ENCODE results near the gene SNX22.

The SNX22 gene

GRCh38 chr15:64136347-64136746 lies 15.2 kb upstream of the SNX22 start:
- DNase-seq: no peak

DNA sequence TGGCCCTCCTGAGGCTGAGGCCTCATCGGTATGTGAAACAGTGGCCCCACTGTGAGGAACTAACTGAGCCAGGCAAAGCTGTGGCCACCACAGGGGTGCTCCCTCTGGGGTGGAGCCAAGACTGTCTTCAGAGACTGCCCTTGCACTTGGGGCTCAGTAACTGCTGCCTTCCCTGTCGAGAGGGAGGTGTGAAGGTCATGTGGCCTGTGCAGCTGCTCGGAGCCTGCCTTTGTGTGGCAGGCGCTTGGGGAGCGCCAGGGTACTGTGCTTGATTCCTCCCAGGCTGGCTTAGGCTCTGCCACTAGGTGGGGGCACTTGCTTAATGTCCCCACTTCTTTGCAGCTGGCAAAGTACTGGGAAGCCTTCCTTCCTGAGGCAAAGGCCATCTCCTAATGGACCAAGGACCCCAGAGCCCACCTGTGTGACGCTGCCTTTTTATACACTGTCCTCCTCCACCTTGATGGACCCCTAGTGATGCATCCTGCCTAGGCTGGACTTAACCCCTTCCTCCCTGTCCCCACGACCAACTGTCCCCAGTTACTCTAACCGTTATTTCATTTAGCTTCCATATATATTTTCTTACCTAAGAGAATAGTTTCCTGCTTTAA lies 14.2 kb upstream of the SNX22 start:
- no peak for DNase-seq

- DNase-seq: no peak
These were observed 13.1 kb upstream of the SNX22 start for GRCh38 chr15:64138331-64138941.

DNA sequence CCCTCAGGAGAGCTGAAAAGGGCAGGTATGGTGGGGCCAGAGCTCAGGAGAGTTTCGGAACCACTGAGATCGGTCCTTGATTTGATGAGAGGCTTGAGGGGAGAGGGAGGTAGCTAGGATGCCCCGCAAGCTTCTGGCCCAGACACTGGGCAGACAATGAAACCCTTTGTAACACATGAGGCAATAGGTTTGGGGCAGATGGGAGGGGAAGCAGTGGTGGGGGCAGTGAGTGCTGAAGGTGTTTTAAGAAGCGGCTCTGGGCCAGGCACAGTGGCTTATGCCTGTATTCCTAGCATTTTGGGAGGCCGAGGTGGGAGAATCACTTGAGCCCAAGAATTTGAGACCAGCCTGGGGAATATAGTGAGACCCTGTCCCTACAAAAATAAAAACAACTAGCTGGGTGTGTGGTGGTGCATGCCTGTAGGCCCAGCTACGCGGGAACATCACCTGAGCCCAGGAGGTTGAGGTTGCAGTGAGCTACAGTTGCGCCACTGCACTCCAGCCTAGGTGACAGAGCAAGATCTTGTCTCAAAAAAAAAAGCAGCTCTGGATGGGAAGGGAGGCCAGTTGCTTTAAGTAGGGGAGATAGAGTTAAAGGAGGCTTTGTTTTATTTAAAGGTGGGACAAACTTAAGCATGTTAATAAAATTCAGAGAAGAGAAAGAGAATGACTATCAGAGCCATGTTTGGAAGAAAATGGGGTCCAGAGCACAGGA lies 9.6 kb upstream of the SNX22 start:
- no peak for DNase-seq

GRCh38 chr15:64143276-64143675 lies 8.3 kb upstream of the SNX22 start:
- DNase-seq: no peak

- no peak for DNase-seq
These were observed 7.4 kb upstream of the SNX22 start for GRCh38 chr15:64144192-64144564.

- no peak for DNase-seq
These were observed 6.8 kb upstream of the SNX22 start for GRCh38 chr15:64144565-64145281.

DNA sequence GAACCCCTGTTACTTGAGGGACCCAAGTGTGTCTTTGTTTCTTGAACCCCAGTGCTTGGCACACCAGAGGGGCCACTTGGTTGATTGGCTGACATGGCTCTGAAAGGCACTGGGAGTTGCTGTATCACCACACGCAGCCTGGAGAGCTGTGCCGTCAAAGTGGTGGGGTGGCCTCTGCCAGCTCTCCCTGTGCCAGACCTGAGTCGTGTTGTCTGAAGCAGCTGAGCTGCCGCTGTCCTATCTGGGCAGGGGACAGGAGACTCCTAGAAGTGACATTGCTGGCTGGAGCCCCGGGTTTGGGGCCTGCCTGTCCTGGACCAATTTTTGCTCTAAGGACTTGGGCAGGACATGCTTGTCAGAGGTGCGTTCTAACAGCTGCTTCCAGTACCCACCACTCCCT lies 5.5 kb upstream of the SNX22 start:
- DNase-seq: no peak

DNA sequence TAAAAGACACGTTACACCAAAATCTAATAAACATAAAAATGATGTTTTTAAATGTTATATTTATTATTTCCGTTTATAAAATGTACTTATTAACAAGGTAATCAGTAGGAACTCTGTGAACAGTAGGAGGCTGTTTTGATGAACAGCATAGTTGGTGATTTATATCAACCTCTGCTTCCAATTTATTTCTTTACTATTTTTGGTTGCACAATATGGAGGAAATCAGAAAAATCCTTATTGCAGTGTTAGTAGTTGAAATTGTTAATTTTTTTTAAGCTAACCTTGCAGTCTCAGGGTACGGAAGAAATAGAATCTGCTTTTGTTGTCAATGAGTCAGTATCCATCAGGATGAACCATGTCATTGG lies 5.0 kb upstream of the SNX22 start:
- no peak for DNase-seq

DNA sequence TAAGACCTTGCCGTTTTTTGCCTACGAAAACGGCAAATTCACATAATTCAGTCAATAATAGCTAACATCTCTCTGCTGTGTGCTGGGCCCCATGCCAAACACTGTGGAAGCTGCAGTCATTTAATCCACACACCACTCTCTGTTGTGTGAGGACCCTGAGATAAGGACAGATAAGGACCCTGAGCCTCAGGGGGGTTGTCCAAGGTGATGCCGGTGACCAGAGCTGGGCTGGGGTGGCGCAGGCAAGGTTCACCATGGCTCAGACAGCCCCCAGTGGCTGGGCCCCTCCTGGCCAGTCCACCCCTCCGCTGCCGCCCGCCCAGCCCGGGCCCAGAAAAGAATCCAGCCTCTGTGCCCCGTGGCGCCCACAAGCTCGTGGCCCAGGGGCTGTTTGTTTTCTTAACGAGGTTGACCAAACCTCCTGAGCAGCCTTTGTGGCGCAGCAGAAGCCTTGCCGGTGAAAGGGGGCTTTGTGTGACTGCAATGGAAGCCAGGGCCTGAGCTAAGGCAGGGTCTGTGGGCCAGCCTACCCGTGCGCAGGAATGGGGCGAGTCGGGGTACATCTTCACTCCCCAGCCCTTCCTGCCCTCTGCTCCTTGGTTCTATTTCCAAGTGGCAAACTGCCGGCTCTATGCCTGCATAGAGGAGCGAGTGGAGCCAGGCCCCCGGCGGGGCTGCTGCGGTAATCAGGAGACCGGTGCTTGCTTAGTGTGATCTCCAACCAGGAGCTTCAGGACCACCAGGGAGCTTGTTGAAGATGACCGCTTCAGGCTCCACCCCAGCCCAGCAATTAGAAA lies 4.4 kb upstream of the SNX22 start:
- DNase-seq: no peak

- DNase-seq: no peak
These were observed 3.4 kb upstream of the SNX22 start for GRCh38 chr15:64148168-64148567.

GRCh38 chr15:64148581-64148980 lies 3.0 kb upstream of the SNX22 start:
- DNase-seq: no peak

GRCh38 chr15:64149424-64149823 lies 2.1 kb upstream of the SNX22 start:
- DNase-seq: no peak

DNA sequence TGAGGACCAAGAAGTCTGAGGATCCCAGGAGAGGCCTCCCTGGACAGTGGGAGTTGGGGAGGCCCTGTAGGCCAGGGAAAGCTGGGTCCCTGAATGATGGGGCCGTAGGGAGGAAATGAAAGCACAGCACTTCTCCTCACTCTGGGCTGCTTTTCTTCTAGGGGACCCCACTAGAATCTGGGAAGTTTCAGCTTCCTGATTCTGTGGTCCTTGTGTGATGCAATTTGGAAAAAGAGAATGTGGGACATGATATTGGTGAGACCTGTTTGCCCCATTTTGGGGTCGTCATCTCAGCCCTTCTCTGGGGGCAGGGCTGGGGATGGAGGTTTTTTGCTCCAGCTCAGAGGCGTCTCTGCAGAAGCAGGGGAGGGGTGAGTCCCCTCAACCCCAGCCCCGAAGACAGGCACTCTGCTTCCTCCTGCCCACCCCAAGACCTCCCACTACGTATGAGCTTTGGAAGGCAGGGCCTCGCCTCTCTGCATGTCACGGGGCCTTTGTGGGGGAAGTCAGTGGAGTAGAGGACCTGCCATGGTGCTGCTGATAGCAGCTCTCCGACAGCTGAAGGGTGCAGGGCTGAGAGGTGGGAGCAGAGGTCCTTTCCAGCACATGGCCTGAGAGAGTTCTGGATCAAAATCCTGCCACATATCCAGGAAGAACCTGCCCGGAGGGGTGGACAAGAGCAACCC lies 1.5 kb upstream of the SNX22 start:
- DNase-seq: no peak

GRCh38 chr15:64152507-64153387 lies 1.2 kb downstream of the SNX22 start:
- DNase-seq: no peak

DNA sequence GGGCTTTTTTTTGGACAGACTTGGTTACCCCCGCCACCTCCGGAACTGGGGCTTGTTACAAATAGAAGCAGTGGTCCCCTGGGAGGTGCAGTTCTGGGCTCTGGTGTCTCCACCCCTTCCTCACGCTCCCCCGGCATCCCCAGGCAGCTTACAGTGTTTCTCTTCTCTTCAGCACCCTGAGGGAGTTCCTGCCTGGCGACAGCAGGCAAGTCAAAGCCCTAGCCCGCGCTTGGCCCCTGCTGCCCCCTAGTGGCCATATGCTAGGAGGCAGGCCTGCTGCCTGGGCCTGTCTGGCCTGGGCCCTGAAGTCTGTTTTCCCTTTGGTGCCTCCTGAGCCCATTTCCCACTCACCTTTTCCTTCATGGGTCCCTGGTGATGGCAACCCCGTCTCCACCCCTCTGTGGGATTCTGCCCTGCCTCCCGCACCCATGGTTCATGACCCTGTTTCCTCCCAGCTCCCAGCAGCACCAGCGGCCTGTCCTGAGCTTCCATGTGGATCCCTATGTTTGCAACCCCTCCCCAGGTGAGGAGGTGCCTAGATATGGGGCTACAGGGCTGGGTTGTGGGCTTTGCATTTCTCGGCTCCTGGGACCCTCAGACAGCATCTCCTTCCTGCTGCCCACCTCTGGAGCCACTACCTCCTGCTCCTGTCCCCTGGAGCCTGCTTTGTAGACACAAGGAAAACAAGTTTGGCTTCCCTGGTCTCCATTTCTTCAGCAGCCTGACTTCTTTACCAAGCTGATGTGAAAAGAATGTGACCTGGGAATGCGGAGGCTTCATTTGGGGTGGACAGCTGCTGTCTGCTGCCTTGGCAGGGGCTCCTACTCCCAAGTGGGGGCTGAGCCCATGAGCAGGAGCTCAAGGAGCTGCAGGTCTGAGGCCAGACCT lies 2.2 kb downstream of the SNX22 start:
- DNase-seq: peak; percentile 11

DNA sequence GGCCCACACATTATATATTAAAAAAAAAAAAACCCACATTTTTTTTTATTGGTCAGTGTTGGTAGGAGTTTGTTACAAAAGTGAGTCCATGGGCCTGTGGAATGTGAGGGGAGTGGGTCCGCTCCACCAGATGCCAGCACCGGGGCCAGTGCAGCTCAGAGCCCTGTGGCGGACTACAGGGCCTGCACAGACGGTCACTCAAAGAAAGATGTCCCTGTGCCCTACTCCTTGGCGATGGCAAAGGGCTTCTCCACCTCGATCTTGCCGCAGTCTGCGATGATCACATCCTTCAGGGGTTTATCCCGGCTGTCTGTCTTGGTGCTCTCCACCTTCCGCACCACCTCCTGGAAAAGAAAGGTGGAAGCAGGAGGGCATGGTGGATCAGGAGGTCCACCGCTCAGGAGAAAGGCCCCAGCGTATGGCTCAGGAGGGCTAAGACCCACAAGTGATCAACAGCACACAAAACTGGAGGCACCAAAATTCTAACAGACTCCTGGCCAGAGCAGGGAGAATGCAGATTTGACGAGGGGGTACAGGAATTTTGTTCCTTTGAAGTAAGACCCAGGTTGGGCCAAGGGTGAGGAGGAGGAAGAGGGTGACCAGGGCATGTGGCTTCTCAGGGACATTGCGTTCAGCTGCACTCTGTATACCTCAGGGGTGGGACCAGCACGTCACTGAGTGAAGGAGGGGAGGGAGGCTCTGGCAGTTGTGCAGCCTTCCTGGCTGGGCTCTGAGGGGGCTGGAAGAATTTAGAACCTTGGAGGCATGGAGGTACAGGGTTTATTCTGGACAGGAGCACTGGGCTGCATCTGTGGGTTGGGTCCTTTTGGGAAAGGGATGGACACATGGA lies 4.5 kb downstream of the SNX22 start:
- DNase-seq: no peak

DNA sequence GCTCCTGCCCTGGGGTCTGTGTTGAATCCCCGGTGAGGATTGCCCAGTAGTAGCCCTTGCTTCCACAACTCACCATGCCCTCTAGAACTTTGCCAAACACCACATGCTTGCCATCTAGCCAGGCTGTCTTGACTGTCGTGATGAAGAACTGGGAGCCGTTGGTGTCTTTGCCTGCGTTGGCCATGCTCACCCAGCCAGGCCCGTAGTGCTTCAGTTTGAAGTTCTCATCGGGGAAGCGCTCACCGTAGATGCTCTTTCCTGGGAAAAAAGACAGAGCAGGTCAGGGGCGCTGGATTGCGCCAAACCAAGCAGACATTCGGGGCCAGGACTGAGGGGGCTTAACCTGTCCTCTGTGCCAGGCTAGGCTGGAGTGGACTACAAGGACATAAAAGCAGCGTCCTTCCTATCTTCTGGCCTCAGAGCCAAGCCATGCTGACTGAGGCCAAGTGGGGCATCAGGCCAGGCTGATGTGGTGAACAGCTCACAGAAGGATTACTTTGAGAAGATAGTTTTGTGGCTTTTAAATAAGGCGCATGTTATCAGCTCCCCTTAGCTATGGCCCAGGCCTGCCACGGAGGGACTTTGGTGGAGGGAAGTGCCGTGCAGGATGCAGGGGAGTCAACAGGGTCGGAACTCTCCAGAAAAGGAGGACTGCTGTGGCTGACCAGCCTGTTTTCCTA lies 5.3 kb downstream of the SNX22 start:
- no peak for DNase-seq

DNA sequence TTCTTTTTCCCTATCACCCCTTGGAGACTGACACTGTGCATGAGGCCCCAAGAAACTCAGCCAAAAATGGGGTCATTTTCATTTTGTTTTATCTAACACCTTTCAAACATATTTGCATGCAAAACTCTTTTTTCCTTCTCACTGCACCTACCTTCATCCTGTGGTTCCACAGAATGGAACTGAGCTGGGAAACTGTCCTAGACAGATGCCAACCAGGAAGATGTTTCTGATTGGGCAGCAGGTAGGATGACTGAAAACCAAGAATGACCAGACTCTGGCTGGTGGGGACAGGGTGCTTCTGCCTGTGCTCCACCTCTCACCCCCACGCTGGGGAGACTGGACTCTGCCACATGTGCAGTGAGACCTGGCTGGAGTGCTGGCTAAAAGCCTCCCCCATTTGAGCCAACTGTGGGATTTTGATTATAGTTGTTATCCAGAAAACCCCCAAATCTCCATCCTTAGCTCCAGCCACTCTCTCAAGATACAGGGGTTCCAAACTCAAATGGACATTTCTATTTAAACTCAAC lies 6.1 kb downstream of the SNX22 start:
- no peak for DNase-seq

All from GF-D8 (cell line).